ENCODE results near the gene KCNIP3. TPM values are rescaled to one million over a fixed set of nuclear protein-coding genes. Genes with fewer than 3 reads are reported as not detected.
"Not testable (repeated sequence)": the region's sequence is repeated elsewhere in the genome, so short reads cannot be mapped to it uniquely, and the experiment has no call there.

The KCNIP3 gene
- total RNA-seq, 2 donors from 2014 or later: 12.5 to 22.1 TPM

DNA sequence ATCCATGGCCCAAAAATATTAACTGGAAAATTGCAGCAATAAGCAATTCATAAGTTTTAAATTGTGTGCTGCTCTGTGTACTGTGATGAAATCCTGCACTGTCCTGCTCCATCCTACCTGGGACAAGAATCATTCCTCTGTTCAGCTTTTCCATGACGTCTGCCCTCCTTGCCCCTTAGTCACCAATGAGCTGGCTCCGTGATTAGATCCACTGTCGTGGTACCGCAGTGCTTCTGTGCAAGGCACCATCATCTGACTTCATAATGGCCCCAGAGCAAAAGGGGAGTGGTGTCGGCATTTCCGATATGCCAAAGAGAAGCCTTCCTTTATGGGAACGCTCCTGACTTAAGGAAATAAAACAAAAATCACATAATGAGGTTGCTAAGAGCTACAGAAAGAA lies 101.9 kb downstream of the KCNIP3 start:
- H3K36me3 ChIP-seq: no peaks in the 10 kb centered on the region
- DNase-seq (ENCODE audit: low spot score): no peak
- H3K27ac ChIP-seq: no peak overlapping the region
- H3K4me3 ChIP-seq: no peak overlapping the region
- peaks cover 4 to 19% of the 10 kb centered on the region in 2 donors for H3K4me1 ChIP-seq (ENCODE audit: control insufficient read depth in 1 of 2, low read depth in 2 of 2)
- ATAC-seq (ENCODE audit: insufficient number of reproducible peaks, low FRiP score, low read depth): no peak
- no peaks in the 10 kb centered on the region for H3K9me3 ChIP-seq
- TF ChIP-seq CTCF (IDR thresholded peaks at IDR 0.05): no peak
- H3K27me3 ChIP-seq (replicated peaks; ENCODE audit: insufficient read depth): no peaks in the 10 kb centered on the region

DNA sequence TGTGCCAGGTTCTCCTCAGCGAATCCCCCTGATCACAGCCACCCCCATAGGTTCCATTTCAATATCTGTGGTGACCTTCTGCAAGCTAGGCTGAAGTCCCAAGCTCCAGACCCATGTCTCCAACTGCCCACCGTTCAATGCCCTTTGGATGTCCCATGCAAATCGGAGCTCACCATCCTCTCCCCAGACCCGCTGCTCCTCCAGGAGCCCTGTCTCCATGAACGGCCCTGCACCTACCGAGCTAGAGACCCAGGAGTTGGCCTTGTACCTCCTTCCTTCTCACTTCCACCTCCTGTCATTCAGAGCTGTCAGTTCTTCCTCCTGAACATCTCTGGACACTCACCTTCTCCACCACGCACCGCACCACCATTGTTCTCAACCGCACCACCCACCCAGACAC lies 104.3 kb downstream of the KCNIP3 start:
- H3K27me3 ChIP-seq (replicated peaks; ENCODE audit: insufficient read depth): no peaks in the 10 kb centered on the region
- DNase-seq (ENCODE audit: low spot score): no peak
- peak overlapping the region; percentile 85 for H3K4me3 ChIP-seq
- no peak for ATAC-seq (ENCODE audit: insufficient number of reproducible peaks, low FRiP score, low read depth)
- H3K9me3 ChIP-seq: no peaks in the 10 kb centered on the region
- no peak overlapping the region for H3K27ac ChIP-seq
- H3K36me3 ChIP-seq: no peaks in the 10 kb centered on the region
- peaks cover 4 to 19% of the 10 kb centered on the region in 2 donors for H3K4me1 ChIP-seq (ENCODE audit: control insufficient read depth in 1 of 2, low read depth in 2 of 2)
- TF ChIP-seq CTCF (IDR thresholded peaks at IDR 0.05): no peak

- DNase-seq (ENCODE audit: low spot score); H3K9me3 ChIP-seq; H3K36me3 ChIP-seq; H3K27me3 ChIP-seq (replicated peaks; ENCODE audit: insufficient read depth): not testable (repeated sequence)
- ATAC-seq (ENCODE audit: insufficient number of reproducible peaks, low FRiP score, low read depth): peak; percentile 15
- H3K27ac ChIP-seq: peak overlapping the region; percentile 63 to 79
- peak overlapping the region; percentile 85 for H3K4me3 ChIP-seq
- H3K4me1 ChIP-seq (ENCODE audit: control insufficient read depth in 1 of 2, low read depth in 2 of 2): peaks cover 4 to 19% of the 10 kb centered on the region in 2 donors
Observed at GRCh38 chr2:95402004-95402369, 104.8 kb downstream of the KCNIP3 start.

- peak; percentile 97 for ATAC-seq (ENCODE audit: insufficient number of reproducible peaks, low FRiP score, low read depth)
Observed at GRCh38 chr2:95402370-95403203, 105.4 kb downstream of the KCNIP3 start, which contains the start of gene FAHD2A. Gene FAHD2A (plus strand): TSS chr2:95402708. CDS start chr2:95405559, 2,851 bp downstream.

DNA sequence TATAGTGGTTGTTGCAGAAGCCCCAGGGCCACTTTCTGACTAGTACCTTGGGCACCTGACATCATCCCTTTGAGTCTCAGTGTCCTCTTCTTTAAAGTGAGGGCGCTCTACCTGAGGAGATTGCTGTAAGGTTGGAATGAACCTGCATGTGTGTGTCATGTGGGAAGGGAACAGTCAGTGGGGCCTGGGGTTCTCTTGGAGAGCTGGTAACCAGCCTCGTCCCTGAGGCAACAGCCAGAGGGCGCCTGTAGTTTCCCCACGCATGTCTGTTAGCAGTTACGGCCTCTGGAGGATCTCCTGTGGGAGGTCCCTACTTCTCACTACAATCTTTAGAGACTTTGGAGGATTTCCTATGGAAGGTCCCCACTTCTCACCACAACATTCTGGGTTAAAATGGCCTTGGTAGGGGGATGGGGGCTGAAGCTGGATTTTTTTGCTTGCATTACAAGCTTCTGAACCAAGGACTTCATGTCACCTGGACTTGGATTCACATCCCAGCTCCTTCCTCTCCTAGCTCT lies 106.1 kb downstream of the KCNIP3 start:
- not testable (repeated sequence) for DNase-seq (ENCODE audit: low spot score); H3K9me3 ChIP-seq; H3K36me3 ChIP-seq; H3K27me3 ChIP-seq (replicated peaks; ENCODE audit: insufficient read depth)
- Histone ChIP-seq H3K27ac (peak overlapping the region; percentile 63 to 79), H3K4me1 (ENCODE audit: control insufficient read depth in 1 of 2, low read depth in 2 of 2) (peaks cover 4 to 19% of the 10 kb centered on the region in 2 donors), H3K4me3 (peak overlapping the region; percentile 85)
- peak; percentile 10 for TF ChIP-seq CTCF (IDR thresholded peaks at IDR 0.05)
- peak; percentile 6 for ATAC-seq (ENCODE audit: insufficient number of reproducible peaks, low FRiP score, low read depth)

More at GRCh38 chr2:95402370-95403203, 105.4 kb downstream of the KCNIP3 start, which contains the start of gene FAHD2A:
- peak; percentile 86 for DNase-seq (ENCODE audit: low spot score)
- Histone ChIP-seq H3K27ac (peak within 1 kb of the TSS; percentile 63 to 79), H3K36me3 (no peaks in the 10 kb centered on the region), H3K4me3 (peak within 1 kb of the TSS; percentile 85), H3K9me3 (no peaks in the 10 kb centered on the region), H3K4me1 (ENCODE audit: control insufficient read depth in 1 of 2, low read depth in 2 of 2) (peaks cover 4 to 19% of the 10 kb centered on the region in 2 donors), H3K27me3 (replicated peaks; ENCODE audit: insufficient read depth) (no peaks in the 10 kb centered on the region)
- no peak for TF ChIP-seq CTCF (IDR thresholded peaks at IDR 0.05)

GRCh38 chr2:95403824-95404223 lies 106.7 kb downstream of the KCNIP3 start:
- not testable (repeated sequence) for H3K9me3 ChIP-seq; H3K27me3 ChIP-seq (replicated peaks; ENCODE audit: insufficient read depth); H3K27ac ChIP-seq; H3K36me3 ChIP-seq; H3K4me3 ChIP-seq; DNase-seq (ENCODE audit: low spot score); ATAC-seq (ENCODE audit: insufficient number of reproducible peaks, low FRiP score, low read depth)
- H3K4me1 ChIP-seq (ENCODE audit: control insufficient read depth in 1 of 2, low read depth in 2 of 2): peaks cover 4 to 19% of the 10 kb centered on the region in 2 donors

- not testable (repeated sequence) for ATAC-seq (ENCODE audit: insufficient number of reproducible peaks, low FRiP score, low read depth); H3K27ac ChIP-seq; H3K4me3 ChIP-seq; H3K9me3 ChIP-seq; H3K27me3 ChIP-seq (replicated peaks; ENCODE audit: insufficient read depth); DNase-seq (ENCODE audit: low spot score); H3K36me3 ChIP-seq
- H3K4me1 ChIP-seq (ENCODE audit: control insufficient read depth in 1 of 2, low read depth in 2 of 2): peaks cover 4 to 19% of the 10 kb centered on the region in 2 donors
Observed at GRCh38 chr2:95404676-95405075, 107.5 kb downstream of the KCNIP3 start.

DNA sequence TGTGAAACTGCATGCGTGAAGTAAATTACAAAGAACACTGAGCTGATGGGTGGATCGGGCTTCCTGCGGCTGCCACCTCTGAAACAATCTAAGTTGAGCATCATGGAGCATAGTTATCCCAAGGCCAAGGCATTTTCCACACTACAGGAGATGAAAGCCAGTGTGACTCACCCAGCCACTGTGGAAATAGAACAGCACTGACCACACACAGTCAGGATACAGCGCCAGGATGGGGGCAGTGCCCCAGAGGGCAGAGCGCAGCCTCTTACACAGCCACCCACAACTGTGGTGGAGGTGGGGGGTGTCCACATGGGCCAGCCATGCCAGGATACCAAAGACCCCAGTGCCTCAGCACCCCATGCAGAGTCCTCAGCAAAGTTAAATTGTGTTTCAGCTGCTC lies 114.1 kb downstream of the KCNIP3 start:
- H3K27ac ChIP-seq; H3K4me1 ChIP-seq (ENCODE audit: control insufficient read depth in 1 of 2, low read depth in 2 of 2); H3K4me3 ChIP-seq; H3K36me3 ChIP-seq; DNase-seq (ENCODE audit: low spot score); H3K9me3 ChIP-seq; ATAC-seq (ENCODE audit: insufficient number of reproducible peaks, low FRiP score, low read depth); H3K27me3 ChIP-seq (replicated peaks; ENCODE audit: insufficient read depth): not testable (repeated sequence)

Data from thoracic aorta (tissue), 2 donors.